Left ventricle myocardium inferior (tissue), 1 donor: ENCODE results near the gene PDIA4. TPM values are rescaled to one million over a fixed set of nuclear protein-coding genes. Genes with fewer than 3 reads are reported as not detected.
"Not testable (repeated sequence)": the region's sequence is repeated elsewhere in the genome, so short reads cannot be mapped to it uniquely, and the experiment has no call there.

Experiments used
- DNase-seq: peaks from one replicate; pipeline ENCODE4 v3.0.0-alpha.2; 2020
- H3K27ac ChIP-seq: fragments of 200-600 bp; replicated peaks from 2 replicates; pipeline ENCODE4 v1.8.0; 2021
- H3K27me3 ChIP-seq: fragments of 200-600 bp; 2 replicates; pipeline ENCODE4 v1.8.0; 2021; ENCODE audit warnings: low read depth
- H3K36me3 ChIP-seq: fragments of 200-600 bp; 2 replicates; pipeline ENCODE4 v1.8.0; 2021
- H3K4me1 ChIP-seq: fragments of 200-600 bp; 2 replicates; pipeline ENCODE4 v1.8.0; 2021
- H3K4me3 ChIP-seq: fragments of 200-600 bp; 2 replicates; pipeline ENCODE4 v1.8.0; 2021; ENCODE audit warnings: mild to moderate bottlenecking, moderate library complexity
- H3K9me3 ChIP-seq: fragments of 200-600 bp; replicated peaks from 2 replicates; pipeline ENCODE4 v1.8.0; 2021
- intact Hi-C: fragments of 100-400 bp; cut with micrococcal nuclease; formaldehyde crosslinking; loops from one replicate; pipeline ENCODE4 v1.11.0; 2022
- total RNA-seq: library from RNA; stranded (reverse); fragmentation: NEBNext Ultra II Directional; extraction: Animal tissue kit (Norgen Biotek cat#: 25700); gene quantifications from one replicate; pipeline ENCODE4 v1.2.1, GENCODE V29; 2021
- TF ChIP-seq, protein P1 (sequence below): fragments of 200-600 bp; IDR thresholded peaks from 2 replicates; pipeline ENCODE4 v1.8.0; 2021; ENCODE audit warnings: antibody characterized with exemption, mild to moderate bottlenecking, borderline replicate concordance
- donor health status: DM: no; HTN: yes; CAD: no; lungs with severe emphysema.

The PDIA4 gene
- total RNA-seq, 1 donor from 2014 or later, result 32.3 TPM

DNA sequence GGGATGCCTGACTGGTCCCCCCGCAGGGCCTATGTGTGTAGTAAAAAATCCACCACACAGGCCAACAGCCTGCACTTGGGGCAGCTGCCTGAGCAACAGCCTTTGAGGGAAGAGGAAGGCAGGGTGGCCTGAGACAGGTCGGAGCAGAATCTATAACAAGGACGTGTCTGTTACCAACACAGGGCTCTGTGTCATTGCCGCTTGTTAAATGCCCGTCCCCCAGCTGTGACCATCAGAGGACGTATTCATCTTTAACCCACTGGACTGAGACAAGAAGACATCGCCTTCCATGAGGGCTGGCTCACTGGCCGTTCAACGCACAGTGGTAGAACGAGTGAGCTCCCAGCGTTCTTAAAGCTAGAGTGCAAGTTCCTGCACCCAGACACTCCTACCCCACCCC, 7.8 kb downstream of the PDIA4 start:
- TF ChIP-seq, protein P1, sequence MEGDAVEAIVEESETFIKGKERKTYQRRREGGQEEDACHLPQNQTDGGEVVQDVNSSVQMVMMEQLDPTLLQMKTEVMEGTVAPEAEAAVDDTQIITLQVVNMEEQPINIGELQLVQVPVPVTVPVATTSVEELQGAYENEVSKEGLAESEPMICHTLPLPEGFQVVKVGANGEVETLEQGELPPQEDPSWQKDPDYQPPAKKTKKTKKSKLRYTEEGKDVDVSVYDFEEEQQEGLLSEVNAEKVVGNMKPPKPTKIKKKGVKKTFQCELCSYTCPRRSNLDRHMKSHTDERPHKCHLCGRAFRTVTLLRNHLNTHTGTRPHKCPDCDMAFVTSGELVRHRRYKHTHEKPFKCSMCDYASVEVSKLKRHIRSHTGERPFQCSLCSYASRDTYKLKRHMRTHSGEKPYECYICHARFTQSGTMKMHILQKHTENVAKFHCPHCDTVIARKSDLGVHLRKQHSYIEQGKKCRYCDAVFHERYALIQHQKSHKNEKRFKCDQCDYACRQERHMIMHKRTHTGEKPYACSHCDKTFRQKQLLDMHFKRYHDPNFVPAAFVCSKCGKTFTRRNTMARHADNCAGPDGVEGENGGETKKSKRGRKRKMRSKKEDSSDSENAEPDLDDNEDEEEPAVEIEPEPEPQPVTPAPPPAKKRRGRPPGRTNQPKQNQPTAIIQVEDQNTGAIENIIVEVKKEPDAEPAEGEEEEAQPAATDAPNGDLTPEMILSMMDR, result no peak
- Histone ChIP-seq H3K4me3 (no peak overlapping the region), H3K27me3 (no peaks in the 10 kb centered on the region), H3K27ac (no peak overlapping the region), H3K4me1 (peaks cover 6% of the 10 kb centered on the region), H3K36me3 (peaks cover 52% of the 10 kb centered on the region), H3K9me3 (no peaks in the 10 kb centered on the region)
- no peak for DNase-seq
- intact Hi-C loops, result no loop called here

DNA sequence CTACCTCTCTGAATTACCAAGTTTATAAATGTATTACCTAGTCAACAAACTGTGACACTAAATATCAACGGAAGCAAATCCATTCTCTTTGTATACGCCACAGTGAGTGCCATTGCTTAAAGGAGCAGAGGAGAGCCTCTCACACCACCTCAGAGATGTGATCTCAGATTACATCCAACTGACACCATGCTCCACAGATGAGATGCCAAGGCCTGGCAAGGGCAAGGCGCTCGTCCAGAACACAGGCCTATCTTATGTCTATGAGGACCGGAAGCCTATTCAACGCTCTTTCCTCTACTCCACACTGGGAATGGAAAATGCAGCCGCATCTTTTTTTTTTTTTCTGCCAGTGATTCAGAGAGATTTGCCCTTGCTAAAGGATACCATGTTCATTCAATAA, 11.4 kb downstream of the PDIA4 start:
- peaks cover 88% of the 10 kb centered on the region for H3K36me3 ChIP-seq
- intact Hi-C loops, result no loop called here
- TF ChIP-seq, protein P1, result no peak
- H3K4me1 ChIP-seq, result no peaks in the 10 kb centered on the region
- no peak overlapping the region for H3K27ac ChIP-seq
- H3K4me3 ChIP-seq, result no peak overlapping the region
- H3K9me3 ChIP-seq, result no peaks in the 10 kb centered on the region
- DNase-seq, result no peak
- H3K27me3 ChIP-seq, result no peaks in the 10 kb centered on the region

- intact Hi-C loops, result no loop called here
- TF ChIP-seq, protein P1, result no peak
- H3K4me3 ChIP-seq, result no peak overlapping the region
- H3K27me3 ChIP-seq, result no peaks in the 10 kb centered on the region
- DNase-seq, result no peak
- no peak overlapping the region for H3K27ac ChIP-seq
- no peaks in the 10 kb centered on the region for H3K9me3 ChIP-seq
- peaks cover 95% of the 10 kb centered on the region for H3K36me3 ChIP-seq
- no peaks in the 10 kb centered on the region for H3K4me1 ChIP-seq
Observed at GRCh38 chr7:149014309-149014708, 14.0 kb downstream of the PDIA4 start.

DNA sequence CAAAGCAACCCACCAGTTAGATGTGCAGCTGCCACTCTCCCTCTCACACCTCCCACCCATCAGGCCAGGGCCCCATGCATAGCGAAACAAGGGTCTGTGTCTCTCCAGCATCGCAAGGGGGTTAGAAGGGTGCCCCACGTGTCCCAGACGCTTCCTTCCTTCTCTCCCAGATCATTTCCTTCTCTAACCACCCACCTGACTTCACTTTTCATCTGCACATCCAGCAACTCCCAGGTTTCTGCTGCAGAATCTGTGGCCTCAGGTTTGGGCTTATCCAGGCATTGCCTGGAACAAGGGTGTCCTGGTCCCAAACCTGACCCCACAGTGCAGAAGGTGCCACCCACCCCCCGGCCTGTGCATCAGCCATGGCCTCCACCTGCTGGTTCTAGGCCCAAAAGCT, 14.4 kb downstream of the PDIA4 start:
- Histone ChIP-seq H3K27ac (no peak overlapping the region), H3K4me1 (no peaks in the 10 kb centered on the region), H3K27me3 (no peaks in the 10 kb centered on the region), H3K4me3 (no peak overlapping the region), H3K36me3 (peaks cover 95% of the 10 kb centered on the region), H3K9me3 (no peaks in the 10 kb centered on the region)
- DNase-seq, result no peak
- TF ChIP-seq, protein P1, result no peak
- intact Hi-C loops, result no loop called here

- DNase-seq, H3K9me3 ChIP-seq, H3K4me3 ChIP-seq, H3K27ac ChIP-seq, intact Hi-C loops, H3K4me1 ChIP-seq, H3K27me3 ChIP-seq: not testable (repeated sequence)
- H3K36me3 ChIP-seq, result peaks cover 97% of the 10 kb centered on the region
Observed at GRCh38 chr7:149012730-149013129, 15.6 kb downstream of the PDIA4 start.

GRCh38 chr7:149011491-149011890, 16.8 kb downstream of the PDIA4 start:
- TF ChIP-seq, protein P1, result no peak

More at GRCh38 chr7:149011491-149011890, 16.8 kb downstream of the PDIA4 start:
- no peaks in the 10 kb centered on the region for H3K4me1 ChIP-seq
- H3K27me3 ChIP-seq, result no peaks in the 10 kb centered on the region
- H3K9me3 ChIP-seq, result no peaks in the 10 kb centered on the region
- no peak overlapping the region for H3K27ac ChIP-seq
- intact Hi-C loops, result no loop called here
- peaks cover 98% of the 10 kb centered on the region for H3K36me3 ChIP-seq
- DNase-seq, result no peak
- H3K4me3 ChIP-seq, result no peak overlapping the region
